Gastroesophageal sphincter (tissue), 4 donors: Measurements from ENCODE around the gene ZSCAN23. TPM values are rescaled to one million over a fixed set of nuclear protein-coding genes. Genes with fewer than 3 reads are reported as not detected.

Experiments used
- ATAC-seq: fragments of 150-250 bp; one replicate; pipeline ENCODE4 v1.9.1; 2016; ENCODE audit warnings: mild to moderate bottlenecking, moderate library complexity
- H3K27ac ChIP-seq, 4 donors: fragments of 200-600 bp; sonication (generic) in 3 of 4; 1 replicate in 3 of 4; 2 replicates in 1 of 4; pipeline ENCODE4 v1.5.1; 2016 to 2019
- H3K27me3 ChIP-seq: fragments of 200-600 bp; sonication (generic); one replicate; pipeline ENCODE4 v1.5.1; 2019
- H3K36me3 ChIP-seq, 2 donors: fragments of 200-600 bp; sonication (generic); one replicate each; pipeline ENCODE4 v1.5.1; 2019; ENCODE audit warnings: control low read depth in 1 of 2
- H3K4me1 ChIP-seq, 3 donors: fragments of 200-600 bp; sonication (generic); 1 replicate in 2 of 3; 2 replicates in 1 of 3; pipeline ENCODE4 v1.5.1; 2016 to 2019; ENCODE audit warnings: control low read depth in 2 of 3
- H3K4me3 ChIP-seq, 2 donors: fragments of 200-600 bp; sonication (generic); one replicate each; pipeline ENCODE4 v1.5.1; 2019; ENCODE audit warnings: mild to moderate bottlenecking in 1 of 2, moderate library complexity in 1 of 2
- H3K9me3 ChIP-seq, 3 donors: fragments of 200-600 bp; sonication (generic); one replicate each; pipeline ENCODE4 v1.5.1; 2017 to 2019; ENCODE audit warnings: control low read depth in 2 of 3
- CTCF ChIP-seq, 4 experiments: fragments of 200-600 bp in 2 of 4; fragments of 450-650 bp in 2 of 4; sonication (generic) in 1 of 4; IDR thresholded peaks; one replicate each; pipeline ENCODE4 v1.5.1; 2017 to 2019; ENCODE audit warnings: antibody characterized with exemption in 4 of 4, mild to moderate bottlenecking in 2 of 4, moderate library complexity in 2 of 4
- EP300 ChIP-seq: sonication (generic); formaldehyde crosslinking; IDR thresholded peaks from one replicate; pipeline ENCODE4 v1.6.1; 2017; ENCODE audit warnings: antibody characterized with exemption, mild to moderate bottlenecking
- POLR2A ChIP-seq, 2 donors: fragments of 450-650 bp; IDR thresholded peaks; one replicate each; pipeline ENCODE4 v1.6.1; 2017; ENCODE audit warnings: antibody characterized with exemption in 2 of 2, mild to moderate bottlenecking in 2 of 2, moderate library complexity in 1 of 2
- POLR2AphosphoS5 ChIP-seq: sonication (generic); formaldehyde crosslinking; IDR thresholded peaks from one replicate; pipeline ENCODE4 v1.6.1; 2017; ENCODE audit warnings: antibody characterized with exemption
- WGBS, 2 donors: methylation state at CpG; one replicate each; pipeline ENCODE4 v1.1.5; 2018; ENCODE audit warnings: low coverage in 1 of 2; 5-methylcytosine and 5-hydroxymethylcytosine counted together
- total RNA-seq, 4 donors: library from RNA; depleted of rRNA; stranded (reverse); fragments of >200 nt; gene quantifications; one replicate each; pipeline ENCODE4 v1.1.0, GENCODE V29; 2016

ZSCAN23 gene
- total RNA-seq, 4 donors from 2014 or later = 2.6 to 8.1 (median 2.8) TPM

- peaks cover 0 to 32% of the 10 kb centered on the region in 2 donors for H3K36me3 ChIP-seq
- no peak for ATAC-seq
Observed at GRCh38 chr6:28433119-28433518, 10.2 kb downstream of the ZSCAN23 start.

GRCh38 chr6:28429781-28430180 lies 13.5 kb downstream of the ZSCAN23 start:
- 90 to 95% methylated on average over 2 to 10 of the region's 16 CpGs for WGBS, 2 donors
- ATAC-seq = no peak

More at GRCh38 chr6:28433119-28433518, 10.2 kb downstream of the ZSCAN23 start:
- Histone ChIP-seq H3K27ac (no peak overlapping the region), H3K4me1 (no peaks in the 10 kb centered on the region), H3K4me3 (no peak overlapping the region), H3K9me3 (no peaks in the 10 kb centered on the region), H3K27me3 (no peaks in the 10 kb centered on the region)
- TF ChIP-seq CTCF (IDR thresholded peaks at IDR 0.05) (no peak), POLR2AphosphoS5 (no peak), POLR2A (IDR thresholded peaks at IDR 0.05) (no peak), EP300 (no peak)

GRCh38 chr6:28425944-28426541 lies 17.2 kb downstream of the ZSCAN23 start:
- no peaks in the 10 kb centered on the region for H3K27me3 ChIP-seq
- no peak for ATAC-seq
- no peak for TF ChIP-seq EP300
- no peak for TF ChIP-seq POLR2AphosphoS5
- TF ChIP-seq POLR2A (IDR thresholded peaks at IDR 0.05) = no peak
- no peak for TF ChIP-seq CTCF (IDR thresholded peaks at IDR 0.05)
- 96 to 100% methylated on average over 3 to 4 of the region's 4 CpGs for WGBS, 2 donors
- no peak overlapping the region for H3K27ac ChIP-seq
- H3K4me1 ChIP-seq = no peaks in the 10 kb centered on the region
- peaks cover 0 to 5% (median 0%) of the 10 kb centered on the region in 3 donors for H3K9me3 ChIP-seq
- H3K36me3 ChIP-seq = peaks cover 0 to 21% of the 10 kb centered on the region in 2 donors
- no peak overlapping the region for H3K4me3 ChIP-seq

More at GRCh38 chr6:28429781-28430180, 13.5 kb downstream of the ZSCAN23 start:
- TF ChIP-seq POLR2A (IDR thresholded peaks at IDR 0.05) (no peak), EP300 (no peak)
- H3K4me3 ChIP-seq = no peak overlapping the region
- H3K27me3 ChIP-seq = no peaks in the 10 kb centered on the region
- H3K9me3 ChIP-seq = peaks cover 0 to 5% (median 0%) of the 10 kb centered on the region in 3 donors
- H3K27ac ChIP-seq = no peak overlapping the region
- H3K4me1 ChIP-seq = no peaks in the 10 kb centered on the region
- peaks cover 0 to 17% of the 10 kb centered on the region in 2 donors for H3K36me3 ChIP-seq

GRCh38 chr6:28424163-28424562 lies 19.1 kb downstream of the ZSCAN23 start:
- ATAC-seq = no peak
- no peak overlapping the region for H3K4me3 ChIP-seq

GRCh38 chr6:28423546-28423945 lies 19.7 kb downstream of the ZSCAN23 start:
- peaks cover 0 to 10% of the 10 kb centered on the region in 2 donors for H3K36me3 ChIP-seq
- H3K4me1 ChIP-seq = no peaks in the 10 kb centered on the region
- WGBS, 2 donors = 100% methylated on average over 1 of the region's 1 CpG
- TF ChIP-seq EP300 (no peak), POLR2AphosphoS5 (no peak), CTCF (IDR thresholded peaks at IDR 0.05) (no peak), POLR2A (IDR thresholded peaks at IDR 0.05) (no peak)
- H3K9me3 ChIP-seq = peaks cover 0 to 5% (median 0%) of the 10 kb centered on the region in 3 donors
- H3K27ac ChIP-seq = no peak overlapping the region
- no peaks in the 10 kb centered on the region for H3K27me3 ChIP-seq
- H3K4me3 ChIP-seq = no peak overlapping the region
- ATAC-seq = no peak

More at GRCh38 chr6:28424163-28424562, 19.1 kb downstream of the ZSCAN23 start:
- Histone ChIP-seq H3K27me3 (no peaks in the 10 kb centered on the region), H3K27ac (no peak overlapping the region), H3K4me1 (no peaks in the 10 kb centered on the region), H3K9me3 (peaks cover 0 to 5% (median 0%) of the 10 kb centered on the region in 3 donors), H3K36me3 (peaks cover 0 to 10% of the 10 kb centered on the region in 2 donors)
- TF ChIP-seq POLR2AphosphoS5 = no peak

- TF ChIP-seq POLR2A (IDR thresholded peaks at IDR 0.05) (no peak), CTCF (IDR thresholded peaks at IDR 0.05) (no peak), EP300 (no peak), POLR2AphosphoS5 (no peak)
Observed at GRCh38 chr6:28413681-28414080, 29.6 kb downstream of the ZSCAN23 start.

More at GRCh38 chr6:28413681-28414080, 29.6 kb downstream of the ZSCAN23 start:
- Histone ChIP-seq H3K27me3 (peaks cover 4% of the 10 kb centered on the region), H3K4me1 (no peaks in the 10 kb centered on the region), H3K4me3 (no peak overlapping the region), H3K36me3 (no peaks in the 10 kb centered on the region), H3K9me3 (no peaks in the 10 kb centered on the region), H3K27ac (no peak overlapping the region)
- ATAC-seq = no peak
